Measurements from ENCODE around the gene SERPINA3. TPM values are rescaled to one million over a fixed set of nuclear protein-coding genes. Genes with fewer than 3 reads are reported as not detected.

Gene SERPINA3
- total and polyA plus RNA-seq, 9 donors, result 49.6 to 291 (median 224) TPM

DNA sequence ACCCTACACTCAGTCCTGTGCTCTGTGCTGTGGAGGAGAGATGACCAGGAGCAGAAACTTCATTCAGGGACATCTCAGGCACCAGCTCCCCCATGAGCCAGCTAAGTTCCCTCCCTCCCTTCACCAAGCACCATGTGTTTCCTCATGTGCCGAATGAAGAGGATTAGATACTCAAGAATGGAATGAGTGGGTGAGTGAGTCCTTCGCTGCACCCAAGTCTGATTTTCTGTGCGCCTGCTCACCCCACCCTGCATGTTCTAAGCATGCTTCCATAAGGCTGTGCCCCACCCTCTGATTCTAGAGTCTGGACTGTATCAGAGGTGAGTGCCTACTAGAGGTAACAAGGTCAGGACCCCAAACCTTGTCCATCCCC is 18.8 kb upstream of the SERPINA3 start:
- Histone ChIP-seq H3K4me1 (ENCODE audit: insufficient read depth) (peaks cover 17% of the 10 kb centered on the region), H3K27ac (no peak overlapping the region), H3K4me3 (no peak overlapping the region), H3K36me3 (no peaks in the 10 kb centered on the region), H3K27me3 (no peaks in the 10 kb centered on the region), H3K9me3 (no peaks in the 10 kb centered on the region)
- DNase-seq, result no peak
- WGBS, 3 donors, result 52 to 71% (median 62%) methylated on average over 3 of the region's 3 CpGs
- intact Hi-C loops (cut with DNase I), result no loop called here
- TF ChIP-seq POLR2A (IDR thresholded peaks at IDR 0.05) (no peak), EP300 (IDR thresholded peaks at IDR 0.05) (no peak)
- TF ChIP-seq, protein P1, sequence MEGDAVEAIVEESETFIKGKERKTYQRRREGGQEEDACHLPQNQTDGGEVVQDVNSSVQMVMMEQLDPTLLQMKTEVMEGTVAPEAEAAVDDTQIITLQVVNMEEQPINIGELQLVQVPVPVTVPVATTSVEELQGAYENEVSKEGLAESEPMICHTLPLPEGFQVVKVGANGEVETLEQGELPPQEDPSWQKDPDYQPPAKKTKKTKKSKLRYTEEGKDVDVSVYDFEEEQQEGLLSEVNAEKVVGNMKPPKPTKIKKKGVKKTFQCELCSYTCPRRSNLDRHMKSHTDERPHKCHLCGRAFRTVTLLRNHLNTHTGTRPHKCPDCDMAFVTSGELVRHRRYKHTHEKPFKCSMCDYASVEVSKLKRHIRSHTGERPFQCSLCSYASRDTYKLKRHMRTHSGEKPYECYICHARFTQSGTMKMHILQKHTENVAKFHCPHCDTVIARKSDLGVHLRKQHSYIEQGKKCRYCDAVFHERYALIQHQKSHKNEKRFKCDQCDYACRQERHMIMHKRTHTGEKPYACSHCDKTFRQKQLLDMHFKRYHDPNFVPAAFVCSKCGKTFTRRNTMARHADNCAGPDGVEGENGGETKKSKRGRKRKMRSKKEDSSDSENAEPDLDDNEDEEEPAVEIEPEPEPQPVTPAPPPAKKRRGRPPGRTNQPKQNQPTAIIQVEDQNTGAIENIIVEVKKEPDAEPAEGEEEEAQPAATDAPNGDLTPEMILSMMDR (IDR thresholded peaks at IDR 0.05), result no peak

DNA sequence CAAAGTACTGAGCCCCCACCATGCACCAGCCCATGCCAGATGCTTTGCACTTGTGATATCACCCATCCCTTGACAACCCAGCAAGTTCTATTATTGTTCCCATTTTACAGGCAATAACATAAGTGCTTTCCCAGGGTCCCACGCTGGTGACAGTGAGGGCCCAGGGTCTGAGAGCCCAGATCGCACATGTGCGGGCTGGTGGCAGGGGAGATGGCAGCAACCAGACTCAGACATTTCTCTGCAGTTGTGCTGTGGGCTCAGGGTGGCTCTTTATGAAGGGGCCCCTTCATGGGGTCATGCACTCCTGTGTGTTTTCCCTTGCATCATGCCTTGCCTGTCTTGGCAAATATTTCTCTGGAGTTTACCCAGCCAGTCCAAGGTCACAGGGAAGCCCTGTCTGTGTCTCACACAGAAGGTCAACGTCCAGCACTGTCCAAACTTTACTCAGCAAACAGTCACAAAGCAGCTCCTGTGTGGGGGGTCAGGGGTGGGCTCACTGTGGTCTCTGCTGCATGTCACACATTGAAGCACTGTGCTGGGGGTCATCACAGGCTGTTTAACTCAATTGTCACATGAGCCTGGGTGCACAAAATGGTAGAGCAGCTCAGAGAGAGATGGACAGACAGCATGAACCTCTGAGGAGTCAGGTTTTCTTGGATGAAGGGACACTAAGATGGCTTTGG is 18.3 kb upstream of the SERPINA3 start:
- Histone ChIP-seq H3K4me1 (ENCODE audit: insufficient read depth) (peaks cover 22% of the 10 kb centered on the region), H3K36me3 (no peaks in the 10 kb centered on the region), H3K27ac (no peak overlapping the region), H3K9me3 (no peaks in the 10 kb centered on the region), H3K27me3 (no peaks in the 10 kb centered on the region), H3K4me3 (no peak overlapping the region)
- TF ChIP-seq POLR2A (IDR thresholded peaks at IDR 0.05) (no peak), EP300 (IDR thresholded peaks at IDR 0.05) (no peak)
- TF ChIP-seq, protein P1 (IDR thresholded peaks at IDR 0.05), result no peak
- intact Hi-C loops (cut with DNase I), result no loop called here
- WGBS, 3 donors, result 71 to 73% (median 72%) methylated on average over 4 of the region's 4 CpGs
- peak in 3 of 5 donors; percentile 37 to 63 (median 44) for DNase-seq

DNA sequence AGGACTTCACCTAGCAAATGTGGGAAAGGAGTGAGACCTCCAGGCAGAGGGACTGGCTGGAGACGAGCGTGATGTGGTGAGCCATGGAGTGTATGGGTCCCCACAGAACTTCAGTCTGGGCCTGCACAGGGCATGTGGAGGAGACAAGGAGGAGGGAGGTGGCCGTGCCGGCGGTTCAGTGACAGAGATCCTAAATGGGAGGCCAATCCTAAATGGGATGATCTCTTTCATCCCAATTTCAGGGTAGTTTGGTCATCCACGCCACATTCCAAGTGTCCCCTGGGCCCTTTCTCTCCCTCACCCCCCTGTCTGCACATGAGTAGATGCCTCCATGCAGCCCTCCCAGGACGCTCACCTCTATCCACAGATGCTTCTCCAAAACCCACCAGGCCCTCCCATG is 17.8 kb upstream of the SERPINA3 start:
- intact Hi-C loops (cut with DNase I), result no loop called here
- no peak for TF ChIP-seq POLR2A (IDR thresholded peaks at IDR 0.05)
- no peak for TF ChIP-seq EP300 (IDR thresholded peaks at IDR 0.05)
- TF ChIP-seq, protein P1 (IDR thresholded peaks at IDR 0.05), result no peak
- no peak overlapping the region for H3K4me3 ChIP-seq
- no peak overlapping the region for H3K27ac ChIP-seq
- H3K4me1 ChIP-seq (ENCODE audit: insufficient read depth), result peaks cover 26% of the 10 kb centered on the region
- DNase-seq, result no peak
- no peaks in the 10 kb centered on the region for H3K9me3 ChIP-seq
- H3K36me3 ChIP-seq, result no peaks in the 10 kb centered on the region
- no peaks in the 10 kb centered on the region for H3K27me3 ChIP-seq
- WGBS, 3 donors, result 94 to 95% (median 95%) methylated on average over 7 of the region's 7 CpGs

DNA sequence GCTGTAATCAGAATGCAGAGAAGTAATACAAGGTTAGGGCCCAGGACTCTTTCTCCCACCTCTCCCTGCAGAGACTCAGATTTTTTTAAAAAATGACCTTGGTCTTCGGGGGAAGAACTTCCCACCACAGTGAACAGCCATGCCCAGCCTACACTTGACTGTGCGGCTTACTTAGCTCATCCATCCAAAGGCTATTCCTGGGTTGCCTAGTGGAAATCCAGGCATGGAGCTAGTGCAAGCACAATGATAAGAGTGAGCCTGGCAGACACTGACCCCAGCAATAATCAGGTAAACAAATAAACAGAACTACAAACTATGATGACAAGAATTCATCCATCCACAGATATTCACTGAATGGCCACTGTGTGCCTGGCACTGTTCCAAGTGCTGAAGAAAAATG is 16.3 kb upstream of the SERPINA3 start:
- H3K27me3 ChIP-seq, result no peaks in the 10 kb centered on the region
- peaks cover 37% of the 10 kb centered on the region for H3K4me1 ChIP-seq (ENCODE audit: insufficient read depth)
- 25 to 34% (median 28%) methylated on average over 2 of the region's 2 CpGs for WGBS, 3 donors
- intact Hi-C loops (cut with DNase I), result no loop called here
- no peaks in the 10 kb centered on the region for H3K36me3 ChIP-seq
- TF ChIP-seq, protein P1 (IDR thresholded peaks at IDR 0.05), result no peak
- TF ChIP-seq EP300 (IDR thresholded peaks at IDR 0.05), result no peak
- no peak for TF ChIP-seq POLR2A (IDR thresholded peaks at IDR 0.05)
- no peak overlapping the region for H3K27ac ChIP-seq
- no peak overlapping the region for H3K4me3 ChIP-seq
- peak in 1 of 5 donors; percentile 11 for DNase-seq
- H3K9me3 ChIP-seq, result no peaks in the 10 kb centered on the region

All from ovary (tissue), 9 donors.